Pulmonary artery endothelial cell (primary cell): ENCODE measurements around the gene ERCC1. TPM values are rescaled to one million over a fixed set of nuclear protein-coding genes. Genes with fewer than 3 reads are reported as not detected.

Experiments
- DNase-seq: peaks from one replicate; pipeline ENCODE4 v3.0.0-alpha.2; 2011; ENCODE audit warnings: low read depth, low spot score
- total RNA-seq: library from RNA; depleted of rRNA; stranded (reverse); fragments of >200 nt; gene quantifications from 2 replicates; pipeline ENCODE4 v1.2.3, GENCODE V29; 2014

Gene ERCC1
- total RNA-seq, 1 donor from 2014 or later = 157 TPM

DNA sequence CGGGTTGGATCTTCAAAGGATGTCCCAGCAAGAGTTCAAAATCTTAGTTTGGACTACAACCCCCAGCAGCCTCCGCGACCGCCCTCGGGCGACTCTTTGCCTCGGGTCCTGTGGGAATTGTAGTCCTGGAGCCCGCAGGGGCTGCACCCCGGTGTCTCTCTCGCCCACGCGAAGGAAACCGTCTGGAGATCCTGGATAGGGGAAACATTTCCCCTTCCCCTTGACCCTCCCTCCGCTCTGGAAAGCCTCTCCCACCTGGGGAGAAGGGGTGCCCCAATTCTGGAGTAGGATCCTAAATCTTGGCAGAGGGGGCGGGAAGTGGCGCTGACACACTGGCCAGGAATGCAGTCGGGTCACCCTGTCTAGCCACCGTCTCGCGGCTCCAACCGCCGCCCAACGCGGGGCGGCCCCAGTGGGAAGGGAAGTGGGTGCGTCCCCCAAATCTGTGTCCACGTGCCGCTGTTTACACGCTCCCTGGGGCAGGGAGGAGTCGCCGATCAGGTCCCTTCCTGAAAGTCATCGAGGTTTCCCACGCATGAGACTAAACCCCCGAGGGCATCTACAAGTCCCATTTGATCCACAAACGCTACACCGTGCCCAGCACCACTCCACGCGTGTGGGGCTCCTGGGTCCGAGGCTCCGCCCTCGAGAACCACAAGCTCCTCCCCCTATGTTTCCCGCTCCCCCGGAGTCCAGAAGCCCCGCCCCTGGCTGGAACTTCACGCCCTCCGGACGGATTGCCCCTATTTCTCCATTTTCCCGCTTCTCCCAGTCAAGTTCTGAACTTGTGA lies 18.1 kb downstream of the ERCC1 start:
- peak; percentile 64 for DNase-seq

DNA sequence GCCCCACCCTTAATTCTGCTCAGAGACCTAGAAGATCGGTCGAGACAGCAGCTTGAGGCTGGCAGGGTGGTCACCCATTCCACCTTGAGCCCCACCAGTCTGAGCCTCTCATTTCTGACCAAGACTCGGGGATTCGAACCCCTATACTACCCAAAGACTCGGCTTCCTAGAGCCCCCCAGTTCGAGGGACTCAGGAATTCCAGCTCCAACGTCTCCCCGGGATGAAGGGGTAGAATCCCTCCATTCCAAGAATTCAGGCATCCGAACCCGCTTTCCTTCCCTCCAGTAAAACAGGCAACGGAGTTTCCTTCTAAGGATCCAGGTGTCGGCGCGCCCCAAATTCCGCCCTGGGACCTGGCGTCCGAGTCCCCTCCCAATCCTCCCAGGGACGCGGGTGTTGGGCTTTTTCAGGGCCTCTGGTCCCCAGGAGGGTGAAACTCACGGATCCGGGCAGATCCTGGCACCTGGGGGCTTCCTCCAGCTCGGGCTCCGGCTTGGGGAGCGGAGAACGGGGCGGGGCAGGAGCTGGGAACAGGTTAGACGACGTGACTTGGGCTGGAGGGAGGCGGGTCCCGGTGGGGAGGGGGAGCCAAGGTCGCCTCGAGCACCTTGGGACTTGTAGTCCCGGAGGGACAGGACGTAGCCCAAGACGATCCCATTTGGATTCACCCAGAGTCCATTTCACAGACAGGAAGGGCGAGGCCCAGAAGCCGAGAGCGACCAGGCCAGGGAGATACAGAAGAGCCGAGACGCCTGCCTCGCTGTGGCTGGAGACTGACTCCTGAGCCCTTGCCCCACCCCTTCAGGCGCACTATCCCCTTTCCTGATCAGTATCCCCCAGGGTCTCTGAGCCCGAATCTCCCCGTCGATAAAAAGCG lies 18.9 kb downstream of the ERCC1 start, which contains the start of gene PPP1R13L:
Gene PPP1R13L, minus strand, starts transcription at position 513 of the 878 bp plus-strand sequence. CDS start 6,751 bp downstream, outside the sequence.
- peak; percentile 77 for DNase-seq

DNA sequence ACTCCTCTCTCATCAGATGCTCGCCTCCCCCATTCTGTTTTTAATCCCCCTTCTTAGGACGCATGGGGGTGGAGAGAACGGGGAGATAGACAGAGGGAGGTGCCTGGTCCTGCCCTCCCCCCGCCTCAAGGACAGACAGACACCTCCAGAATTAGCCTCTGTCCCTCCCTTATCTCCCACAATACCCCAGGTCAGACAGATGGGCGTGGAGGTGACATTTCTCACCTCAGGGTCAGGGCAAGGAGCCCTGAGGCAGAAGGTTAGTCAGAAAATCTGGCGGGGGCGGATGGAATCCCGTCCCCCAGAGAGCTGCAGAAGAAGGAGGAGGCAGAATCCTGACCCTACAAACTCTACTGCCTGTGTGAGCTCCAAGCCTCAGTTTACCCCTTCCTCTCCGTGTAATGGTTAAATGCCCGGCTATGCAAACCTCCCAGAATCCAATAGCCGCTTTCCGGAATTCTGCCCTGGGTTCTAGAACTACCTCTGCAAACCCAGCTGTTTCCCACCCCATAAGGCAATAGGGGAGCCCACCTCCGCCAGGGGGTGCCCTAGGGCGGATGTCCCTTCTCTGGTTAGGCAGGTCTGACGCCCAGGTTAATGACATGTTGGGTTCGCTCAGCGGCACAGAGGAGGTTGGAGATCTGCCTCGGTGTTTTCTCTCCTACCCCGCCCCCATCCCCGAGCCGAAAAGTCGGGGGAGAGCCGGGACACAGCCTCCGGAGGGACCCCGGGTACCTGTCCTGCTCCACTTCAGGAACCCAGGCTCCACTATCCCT lies 19.7 kb downstream of the ERCC1 start:
- DNase-seq = no peak

DNA sequence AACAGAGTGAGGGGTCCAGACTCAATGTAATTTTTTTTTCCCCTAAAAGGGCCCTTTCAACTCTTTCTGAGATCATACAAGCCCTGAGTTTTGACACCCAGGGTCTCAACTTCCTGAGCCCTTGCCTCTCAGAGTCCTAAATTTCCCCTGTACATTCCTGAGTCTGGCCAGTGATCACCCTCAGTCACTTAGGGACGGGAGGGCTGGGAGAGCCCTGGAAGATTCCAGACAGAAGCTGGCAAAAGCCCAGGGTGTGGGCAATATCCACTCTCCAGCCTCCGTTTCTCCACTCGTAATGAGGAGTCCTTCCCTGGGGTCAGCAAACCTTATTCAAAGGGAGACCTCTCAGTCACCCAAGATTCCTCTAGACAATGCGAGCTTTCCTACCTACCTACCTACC lies 20.4 kb downstream of the ERCC1 start:
- DNase-seq = no peak

DNA sequence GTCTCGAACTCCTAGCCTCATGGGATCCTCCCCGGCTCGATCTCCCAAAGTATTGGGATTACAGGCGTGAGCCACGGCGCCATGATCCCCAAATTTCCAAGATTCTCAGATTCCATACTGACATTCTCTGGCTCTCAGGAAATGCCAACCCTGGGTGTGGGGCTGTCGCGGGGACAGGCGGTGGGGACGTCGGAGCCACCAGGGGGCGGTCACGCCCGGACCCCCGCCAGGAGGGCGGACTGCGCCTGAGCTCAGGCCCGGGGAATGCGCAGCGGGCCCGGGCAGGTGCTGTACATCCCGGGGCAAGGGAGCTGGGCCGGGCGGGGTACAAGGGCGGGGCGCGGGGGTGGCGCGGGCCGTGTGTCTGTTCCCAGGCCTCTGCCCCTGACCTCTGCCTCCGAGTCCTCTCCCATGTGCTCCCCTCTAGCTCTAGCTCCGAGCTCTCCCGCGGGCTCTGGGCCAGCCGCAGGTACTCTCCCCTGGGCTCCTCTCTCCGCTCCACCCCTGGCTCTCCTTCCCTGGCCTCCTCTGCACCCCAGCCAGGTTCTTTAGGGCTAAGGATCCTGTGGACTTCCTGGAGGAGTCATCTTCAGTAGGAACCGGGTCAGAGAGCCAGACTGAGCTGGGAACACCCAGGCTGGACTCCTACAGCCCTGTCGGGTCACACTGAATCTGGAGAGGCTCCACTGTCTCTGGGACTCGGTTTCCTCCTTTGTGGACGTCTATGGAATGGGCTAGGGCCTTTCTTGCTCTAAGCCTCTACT lies 21.2 kb downstream of the ERCC1 start:
- DNase-seq = no peak

DNA sequence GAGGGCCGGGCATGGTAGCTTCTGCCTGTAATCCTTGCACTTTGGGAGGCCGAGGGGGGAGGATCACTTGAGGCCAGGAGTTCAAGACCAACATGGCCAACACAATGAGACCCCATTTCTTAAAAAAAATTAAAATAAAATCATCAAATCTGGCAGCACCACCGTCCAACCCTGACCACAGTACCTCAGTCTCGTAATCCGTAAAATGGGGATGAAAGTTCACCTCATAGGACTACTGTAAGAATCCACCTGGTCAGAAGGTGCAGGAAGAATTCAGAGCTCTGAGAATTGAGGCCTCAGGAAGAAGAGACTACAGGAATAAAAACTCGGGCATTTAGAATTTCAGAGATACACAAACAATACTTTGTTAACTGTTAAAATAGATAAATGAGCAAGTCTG lies 21.9 kb downstream of the ERCC1 start:
- no peak for DNase-seq

DNA sequence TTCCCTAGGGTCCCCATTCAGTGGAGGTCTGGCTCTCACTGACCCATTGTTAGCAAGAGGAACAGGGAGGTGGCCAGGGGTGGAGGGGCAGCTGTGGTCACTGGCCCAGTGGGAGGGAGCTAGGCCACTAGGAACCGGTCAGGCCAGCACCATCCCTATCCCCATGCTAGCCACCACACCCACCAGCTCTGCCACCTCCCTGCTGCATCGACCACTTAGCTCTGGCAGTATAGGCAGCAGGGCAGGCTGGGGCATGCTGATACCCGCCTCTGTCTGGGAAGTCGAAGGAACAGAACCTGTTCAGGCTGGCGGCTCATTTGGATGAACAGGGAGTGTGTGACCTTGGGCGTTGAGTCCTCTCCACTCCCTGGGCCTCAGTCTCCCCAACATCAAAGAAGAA lies 23.5 kb downstream of the ERCC1 start:
- DNase-seq = no peak

DNA sequence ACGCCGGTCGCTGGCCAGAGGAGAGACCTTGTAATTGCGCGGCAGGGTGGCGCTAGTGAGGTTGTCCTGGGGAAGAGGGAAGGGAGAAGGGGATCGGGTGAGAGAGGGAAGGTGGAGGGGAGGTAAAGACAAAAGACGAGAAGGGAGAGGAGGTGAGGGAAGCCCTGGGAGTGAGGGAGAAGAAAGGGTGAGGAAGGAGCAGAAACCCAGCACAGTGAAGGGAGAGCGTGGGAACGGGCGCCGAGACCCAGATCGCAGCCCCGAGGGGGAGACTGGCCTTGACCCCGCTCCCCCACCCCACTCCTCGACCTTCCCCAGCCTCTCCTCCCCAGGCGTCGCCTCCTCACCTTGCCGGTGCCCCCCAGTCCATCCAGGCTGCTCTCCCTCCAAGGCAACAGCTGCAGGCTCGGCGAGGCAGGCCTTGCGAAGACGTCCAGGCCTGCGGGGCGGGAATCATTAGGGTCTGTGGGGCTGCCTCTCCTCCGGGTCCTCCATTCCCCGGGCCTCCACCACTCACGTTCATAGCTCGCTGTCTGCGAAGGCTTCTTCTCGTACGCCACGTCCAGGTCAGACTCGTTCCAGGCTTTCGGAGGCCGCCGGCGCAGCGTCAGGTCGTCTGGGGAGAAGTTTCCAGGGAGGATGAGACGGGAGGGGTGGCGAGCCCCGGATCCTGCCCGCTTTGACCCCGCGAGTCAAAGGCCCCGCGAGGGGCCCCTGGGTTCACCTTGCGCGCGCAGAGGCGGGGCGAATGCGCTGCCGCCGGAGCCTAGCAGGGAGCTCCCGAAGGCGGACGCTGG lies 27.7 kb downstream of the ERCC1 start:
- no peak for DNase-seq

DNA sequence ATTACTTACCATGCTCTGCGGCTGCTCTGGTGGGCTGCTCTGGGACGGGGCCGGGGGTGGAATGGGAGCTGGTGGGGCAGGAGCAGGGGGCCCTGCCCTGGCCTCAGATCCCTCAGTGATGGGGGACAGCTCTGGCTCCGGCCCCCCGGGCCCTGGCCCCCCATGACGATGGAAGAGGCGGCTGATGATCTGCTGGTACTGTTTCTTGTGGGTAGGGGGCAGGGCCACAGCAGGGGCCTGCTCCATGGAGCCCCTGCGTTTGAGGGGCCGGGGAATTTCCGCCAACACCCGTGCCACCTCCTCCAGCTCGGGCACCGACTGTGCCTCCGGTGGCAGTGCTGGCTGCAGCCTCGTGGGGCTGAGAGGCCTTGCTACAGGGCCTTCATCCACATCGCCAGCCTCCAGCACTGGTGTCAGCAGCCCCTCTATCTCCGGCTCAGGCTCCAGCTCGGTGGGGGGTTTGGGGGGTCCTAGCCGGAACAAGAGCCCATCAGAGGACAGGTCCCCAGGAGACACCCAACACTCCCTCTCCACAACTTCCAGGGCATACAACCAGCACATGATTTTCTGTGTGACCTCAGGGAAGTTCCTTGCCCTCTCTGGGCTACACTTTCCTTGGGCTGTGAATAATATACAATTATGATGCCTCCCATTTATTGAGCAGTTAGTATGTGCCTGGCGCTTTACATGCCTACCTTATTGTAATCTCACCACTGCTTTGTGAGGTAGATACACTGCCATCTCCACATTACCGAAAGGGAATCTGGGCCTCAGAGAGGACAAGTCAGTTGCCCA lies 31.6 kb downstream of the ERCC1 start:
- DNase-seq = no peak

DNA sequence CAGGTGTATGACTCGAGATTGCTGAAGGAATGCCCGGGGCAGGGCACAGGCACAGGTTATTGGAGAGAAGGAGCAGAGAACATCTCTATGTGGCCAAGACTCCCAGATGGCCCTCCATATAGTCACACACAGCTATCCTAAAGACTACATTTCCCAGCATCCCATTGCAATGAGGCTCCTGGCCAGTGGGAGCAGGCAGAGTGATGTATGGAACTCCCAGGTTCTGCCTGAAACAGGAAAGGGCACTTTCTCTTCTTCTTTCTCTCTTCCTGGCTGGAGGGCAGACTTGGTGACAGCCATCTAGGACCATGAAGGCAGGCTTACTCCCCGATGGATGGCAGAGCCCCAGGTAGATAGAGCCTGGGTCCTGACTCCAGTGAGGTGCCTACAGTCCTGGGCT lies 32.4 kb downstream of the ERCC1 start:
- DNase-seq = no peak

DNA sequence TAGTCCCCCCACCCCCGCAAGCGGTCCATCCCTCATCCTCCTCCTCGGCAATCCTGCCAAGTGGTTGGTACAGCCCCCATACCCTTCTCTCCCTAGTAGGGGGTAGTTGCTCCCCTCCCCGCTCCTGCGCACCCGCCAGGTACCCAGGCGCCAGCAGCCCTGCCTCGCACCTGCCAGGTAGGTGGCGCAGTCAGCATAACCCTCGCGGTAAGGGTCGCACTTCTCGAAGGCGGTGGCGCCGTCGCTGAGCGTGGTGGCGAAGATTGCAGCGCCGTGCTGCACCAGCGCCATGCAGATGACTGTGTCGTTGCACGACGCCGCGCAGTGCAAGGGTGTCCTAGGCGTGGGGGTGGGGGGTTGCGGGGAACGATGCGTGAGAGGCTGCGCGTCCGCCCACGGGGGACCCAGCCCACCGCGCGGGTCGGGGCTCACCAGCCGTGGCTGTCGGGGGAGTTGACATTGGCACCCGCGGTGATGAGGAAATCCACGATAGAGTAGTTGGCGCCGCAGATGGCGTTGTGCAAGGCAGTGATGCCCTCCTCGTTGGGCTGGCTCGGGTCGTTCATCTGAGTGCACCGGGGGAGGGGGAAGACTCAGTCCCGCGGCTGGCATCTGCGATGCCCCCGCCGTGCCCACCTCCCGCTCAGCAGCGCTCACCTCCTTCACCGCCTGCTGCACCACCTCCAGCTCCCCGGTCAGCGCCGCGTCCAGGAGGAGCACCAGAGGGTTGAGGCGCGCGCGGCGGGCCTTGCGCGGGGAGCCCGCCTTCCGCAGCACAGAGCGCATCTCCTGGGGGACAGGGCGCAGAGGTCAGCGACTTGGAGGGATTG lies 38.1 kb downstream of the ERCC1 start:
- no peak for DNase-seq

DNA sequence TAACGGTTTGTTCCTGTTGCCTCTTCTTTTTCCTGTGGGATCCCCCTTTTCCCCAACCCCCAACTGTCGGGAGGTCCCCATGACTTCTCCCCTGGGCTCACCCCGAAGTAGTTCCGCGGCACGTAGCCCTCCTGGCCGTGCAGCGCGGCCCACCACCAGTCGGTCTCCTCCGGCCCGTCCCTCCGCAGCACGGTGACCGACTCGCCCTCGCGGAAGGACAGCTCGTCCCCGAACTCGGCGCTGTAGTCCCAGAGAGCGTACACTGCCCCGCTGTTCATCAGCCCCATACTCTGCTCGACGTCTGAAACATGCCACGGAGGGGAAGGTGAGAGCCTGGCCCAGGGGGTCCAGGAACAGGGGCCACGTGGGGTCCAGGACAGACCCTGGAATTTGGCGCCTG lies 41.3 kb downstream of the ERCC1 start:
- DNase-seq = no peak

DNA sequence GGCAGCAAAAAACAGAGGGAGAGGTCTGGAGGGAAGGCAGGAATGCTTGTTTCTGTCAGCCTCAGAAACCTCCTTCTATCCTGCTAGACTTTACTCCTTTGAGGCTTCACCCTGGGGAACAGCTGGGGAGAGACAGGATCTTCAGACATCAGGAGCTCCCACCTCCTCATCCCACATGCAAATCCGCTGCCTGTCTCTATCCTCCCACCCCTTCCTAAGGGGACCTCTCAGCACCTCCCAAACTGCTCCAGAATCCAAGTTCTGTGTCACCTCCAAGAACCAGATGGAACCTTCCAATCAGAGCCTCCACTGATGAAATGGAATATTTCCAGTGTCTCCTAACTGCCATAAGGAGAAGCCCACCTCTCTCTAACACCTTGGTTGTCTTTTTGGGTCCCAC lies 43.6 kb downstream of the ERCC1 start:
- DNase-seq = no peak

DNA sequence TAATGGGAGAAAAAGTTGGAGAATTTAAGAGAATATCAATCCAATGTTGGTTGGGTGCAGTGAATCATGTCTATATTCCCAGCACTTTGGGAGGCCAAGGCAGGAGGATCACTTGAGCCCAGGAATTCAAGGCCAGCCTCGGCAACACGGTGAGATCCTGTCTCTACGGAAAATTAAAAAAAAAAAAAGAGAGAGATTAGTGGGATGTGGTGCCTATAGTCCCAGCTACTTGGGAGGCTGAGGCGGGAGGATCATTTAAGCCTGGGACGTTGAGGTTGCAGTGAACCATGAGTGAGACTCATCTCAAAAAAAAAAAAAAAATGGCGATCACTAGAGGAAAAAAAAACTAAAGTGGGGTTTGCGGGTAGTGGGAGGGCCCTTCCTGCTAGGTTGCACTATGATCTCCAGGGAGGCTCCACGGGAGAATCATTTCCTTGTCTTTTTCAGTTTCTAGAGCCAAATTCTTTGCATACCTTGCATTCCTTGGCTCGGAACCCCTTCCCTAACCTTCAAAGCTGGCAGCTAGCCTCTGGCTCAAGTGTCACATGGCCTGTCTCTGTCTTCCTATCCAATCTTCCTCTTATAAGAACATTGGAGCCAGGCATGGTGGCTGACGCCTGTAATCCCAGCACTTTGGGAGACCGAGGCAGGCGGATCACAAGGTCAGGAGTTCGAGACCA lies 47.5 kb downstream of the ERCC1 start:
- DNase-seq = peak; percentile 91

DNA sequence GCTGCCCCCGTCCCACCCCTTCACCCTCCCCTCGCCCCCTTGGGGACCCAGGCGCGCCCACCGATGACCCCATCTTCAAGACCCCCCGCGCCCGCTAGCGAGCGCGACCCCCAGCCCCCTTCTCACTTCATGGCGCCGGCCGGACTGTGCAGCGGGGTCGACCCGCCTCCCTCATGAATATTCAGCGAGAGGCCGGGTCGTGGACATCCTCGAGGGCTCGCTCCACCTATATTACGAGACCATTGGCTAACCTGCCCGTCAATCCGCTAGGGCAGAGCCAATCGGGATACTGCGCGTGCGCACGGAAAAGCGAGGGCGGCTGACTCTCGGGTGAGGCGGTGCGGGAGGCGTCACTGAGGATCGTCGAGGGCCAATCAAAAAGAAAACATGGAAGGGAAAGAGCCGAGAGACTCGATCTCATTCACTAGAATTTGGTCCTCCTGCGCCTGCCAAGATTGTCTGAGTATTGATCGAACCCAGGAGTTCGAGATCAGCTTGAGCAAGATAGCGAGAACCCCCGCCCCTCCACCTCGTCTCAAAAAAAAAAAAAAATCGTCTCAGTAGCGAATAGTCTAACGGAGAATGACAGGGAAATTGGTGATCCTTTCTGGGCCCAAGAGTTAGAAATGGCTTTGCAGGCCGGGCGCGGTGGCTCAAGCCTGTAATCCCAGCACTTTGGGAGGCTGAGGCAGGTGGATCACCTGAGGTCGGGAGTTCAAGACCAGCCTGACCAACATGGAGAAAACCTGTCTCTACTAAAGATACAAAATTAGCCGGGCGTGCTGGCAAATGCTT lies 53.1 kb downstream of the ERCC1 start, which contains the start of gene ERCC2:
Gene ERCC2, minus strand, starts transcription at position 164 of the 795 bp plus-strand sequence. Its CDS starts 33 bp downstream, at position 131.
- peak; percentile 95 for DNase-seq

DNA sequence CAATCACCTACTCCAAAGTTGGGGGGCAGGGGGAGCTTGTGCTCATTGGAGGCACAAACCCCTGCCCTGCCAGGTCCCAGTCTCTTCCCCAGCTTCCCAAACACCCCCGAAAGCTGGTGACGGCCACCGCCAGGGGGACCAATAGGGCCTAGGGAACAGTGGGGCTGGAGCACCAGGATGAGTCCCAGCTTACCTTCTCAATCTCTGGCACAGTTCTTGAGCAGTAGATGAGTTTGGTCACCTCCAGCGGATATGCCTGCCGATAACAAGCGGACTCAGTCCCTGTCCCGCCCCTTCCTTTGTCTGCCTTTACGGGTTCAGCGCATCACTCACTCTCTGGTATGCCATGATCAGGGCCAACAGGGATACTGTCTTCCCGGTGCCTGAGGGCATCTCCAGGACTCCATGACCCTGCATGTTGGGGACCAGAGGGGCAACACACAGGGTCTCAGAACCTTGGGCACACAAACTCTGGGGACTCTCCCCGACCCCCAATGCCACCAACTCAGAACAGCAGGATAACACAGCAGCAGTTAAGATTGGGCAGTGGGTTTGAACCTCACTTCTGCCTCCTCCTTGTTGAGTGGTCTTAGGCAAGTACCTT lies 54.9 kb downstream of the ERCC1 start:
- DNase-seq = no peak
